Neural progenitor cell (in vitro differentiated cells): ENCODE measurements around the gene SCCPDH. TPM values are rescaled to one million over a fixed set of nuclear protein-coding genes. Genes with fewer than 3 reads are reported as not detected.
"Not testable (repeated sequence)": the region's sequence is repeated elsewhere in the genome, so short reads cannot be mapped to it uniquely, and the experiment has no call there.

Source experiments
- DNase-seq: peaks from one replicate; pipeline ENCODE4 v3.0.0-alpha.2; 2016; ENCODE audit warnings: low spot score
- H2AFZ ChIP-seq: fragments of 200-600 bp; sonication (generic); replicated peaks from 2 replicates; pipeline ENCODE4 v1.6.1; 2016; ENCODE audit warnings: antibody characterized with exemption
- H3F3A ChIP-seq: fragments of 200-600 bp; sonication (generic); 2 replicates; pipeline ENCODE4 v1.6.1; 2016; ENCODE audit warnings: antibody characterized with exemption, low read depth
- H3K27ac ChIP-seq: fragments of 200-600 bp; sonication (generic); 2 replicates; pipeline ENCODE4 v1.5.1; 2016; ENCODE audit warnings: mild to moderate bottlenecking
- H3K27me3 ChIP-seq: fragments of 200-600 bp; sonication (generic); 2 replicates; pipeline ENCODE4 v1.6.1; 2016; ENCODE audit warnings: mild to moderate bottlenecking, moderate library complexity
- H3K36me3 ChIP-seq: fragments of 200-600 bp; sonication (generic); 2 replicates; pipeline ENCODE4 v1.5.1; 2016
- H3K4me1 ChIP-seq: fragments of 200-600 bp; sonication (generic); 2 replicates; pipeline ENCODE4 v1.6.1; 2016; ENCODE audit warnings: mixed run types
- H3K4me2 ChIP-seq: fragments of 200-600 bp; sonication (generic); 2 replicates; pipeline ENCODE4 v1.6.1; 2016
- H3K4me3 ChIP-seq: fragments of 200-600 bp; sonication (generic); 2 replicates; pipeline ENCODE4 v1.5.1; 2016
- H3K79me2 ChIP-seq: fragments of 200-600 bp; sonication (generic); 2 replicates; pipeline ENCODE4 v1.6.1; 2016; ENCODE audit warnings: low read depth
- H3K9ac ChIP-seq: fragments of 200-600 bp; sonication (generic); 2 replicates; pipeline ENCODE4 v1.6.1; 2016
- H3K9me3 ChIP-seq: fragments of 200-600 bp; sonication (generic); 2 replicates; pipeline ENCODE4 v1.5.1; 2016; ENCODE audit warnings: low read depth
- H4K20me1 ChIP-seq: fragments of 200-600 bp; sonication (generic); 2 replicates; pipeline ENCODE4 v1.6.1; 2016; ENCODE audit warnings: low read depth
- H3K27ac Mint-ChIP-seq: 3 replicates; pipeline ENCODE4 v1.8.0; 2021; ENCODE audit warnings: mixed read lengths
- H3K27me3 Mint-ChIP-seq: 2 replicates; pipeline ENCODE4 v1.8.0; 2022; ENCODE audit warnings: low read depth, mild to moderate bottlenecking, inconsistent platforms, moderate library complexity, mixed read lengths; ENCODE audit not compliant: insufficient read depth
- H3K36me3 Mint-ChIP-seq: 3 replicates; pipeline ENCODE4 v1.8.0; 2021; ENCODE audit warnings: mixed read lengths
- H3K4me1 Mint-ChIP-seq: 3 replicates; pipeline ENCODE4 v1.8.0; 2021; ENCODE audit warnings: mixed read lengths
- H3K4me3 Mint-ChIP-seq: 3 replicates; pipeline ENCODE4 v1.8.0; 2021; ENCODE audit warnings: mild to moderate bottlenecking, moderate library complexity, mixed read lengths
- H3K9me3 Mint-ChIP-seq: 3 replicates; pipeline ENCODE4 v1.8.0; 2020; ENCODE audit warnings: mixed read lengths
- CTCF ChIP-seq: fragments of 200-600 bp; sonication (generic); IDR thresholded peaks from 2 replicates; pipeline ENCODE4 v1.5.1; 2017; ENCODE audit warnings: antibody characterized with exemption, mild to moderate bottlenecking
- EZH2 ChIP-seq: fragments of 200-600 bp; sonication (generic); IDR thresholded peaks from 2 replicates; pipeline ENCODE4 v1.6.1; 2017; ENCODE audit warnings: antibody characterized with exemption, mild to moderate bottlenecking, moderate library complexity
- EZH2phosphoT487 ChIP-seq: fragments of 200-600 bp; sonication (generic); IDR thresholded peaks from 2 replicates; pipeline ENCODE4 v1.6.1; 2017; ENCODE audit warnings: antibody characterized with exemption
- total RNA-seq: library from RNA; depleted of rRNA; stranded (reverse); fragments of >200 nt; gene quantifications from 2 replicates; pipeline ENCODE4 v1.2.3, GENCODE V29; 2015; ENCODE audit warnings: low replicate concordance

Gene SCCPDH
- total RNA-seq, 1 donor from 2014 or later = 56.3 TPM

GRCh38 chr1:246689409-246690008 lies 34.7 kb upstream of the SCCPDH start:
- no peak overlapping the region for H3K9ac ChIP-seq

GRCh38 chr1:246690100-246690499 lies 34.1 kb upstream of the SCCPDH start:
- Histone ChIP-seq H3K79me2 (no peaks in the 10 kb centered on the region), H2AFZ (peak overlapping the region; percentile 23), H3K4me2 (no peak overlapping the region), H3F3A (no peaks in the 10 kb centered on the region), H3K27ac (no peak overlapping the region), H3K27me3 (no peaks in the 10 kb centered on the region), H3K9ac (no peak overlapping the region), H3K4me3 (no peak overlapping the region), H3K4me1 (no peaks in the 10 kb centered on the region), H3K36me3 (no peaks in the 10 kb centered on the region), H4K20me1 (no peaks in the 10 kb centered on the region), H3K9me3 (no peaks in the 10 kb centered on the region)
- Mint-ChIP-seq H3K4me1 (peaks cover 7% of the 10 kb centered on the region), H3K27ac (peak overlapping the region; percentile 75), H3K36me3 (no peaks in the 10 kb centered on the region), H3K4me3 (no peak overlapping the region), H3K27me3 (peaks cover 11% of the 10 kb centered on the region), H3K9me3 (peaks cover 24% of the 10 kb centered on the region)
- DNase-seq = no peak
- TF ChIP-seq CTCF (no peak), EZH2 (no peak), EZH2phosphoT487 (no peak)

More at GRCh38 chr1:246689409-246690008, 34.7 kb upstream of the SCCPDH start:
- peak; percentile 82 for DNase-seq
- Histone ChIP-seq H2AFZ (peak overlapping the region; percentile 23), H3K36me3 (no peaks in the 10 kb centered on the region), H3K79me2 (no peaks in the 10 kb centered on the region), H3K4me2 (peak overlapping the region; percentile 37), H3F3A (no peaks in the 10 kb centered on the region), H3K27ac (no peak overlapping the region), H3K9me3 (no peaks in the 10 kb centered on the region), H3K4me1 (no peaks in the 10 kb centered on the region), H4K20me1 (no peaks in the 10 kb centered on the region), H3K4me3 (peak overlapping the region; percentile 12), H3K27me3 (no peaks in the 10 kb centered on the region)
- Mint-ChIP-seq H3K36me3 (no peaks in the 10 kb centered on the region), H3K27me3 (peaks cover 13% of the 10 kb centered on the region), H3K27ac (no peak overlapping the region), H3K4me1 (peaks cover 7% of the 10 kb centered on the region), H3K9me3 (peaks cover 20% of the 10 kb centered on the region), H3K4me3 (no peak overlapping the region)
- TF ChIP-seq CTCF = peak; percentile 88
- no peak for TF ChIP-seq EZH2
- no peak for TF ChIP-seq EZH2phosphoT487

GRCh38 chr1:246691622-246692495 lies 32.4 kb upstream of the SCCPDH start:
- Histone ChIP-seq H2AFZ (no peak overlapping the region), H3K9me3 (no peaks in the 10 kb centered on the region), H3K36me3 (no peaks in the 10 kb centered on the region), H3K79me2 (no peaks in the 10 kb centered on the region), H3K9ac (no peak overlapping the region), H3F3A (no peaks in the 10 kb centered on the region), H3K4me2 (no peak overlapping the region), H3K27ac (no peak overlapping the region), H3K4me3 (no peak overlapping the region), H3K27me3 (no peaks in the 10 kb centered on the region), H4K20me1 (no peaks in the 10 kb centered on the region), H3K4me1 (no peaks in the 10 kb centered on the region)
- Mint-ChIP-seq H3K9me3 (peaks cover 26% of the 10 kb centered on the region), H3K27me3 (peaks cover 13% of the 10 kb centered on the region), H3K4me1 (peaks cover 7% of the 10 kb centered on the region), H3K27ac (peak overlapping the region; percentile 86), H3K36me3 (no peaks in the 10 kb centered on the region), H3K4me3 (no peak overlapping the region)
- TF ChIP-seq EZH2 (no peak), EZH2phosphoT487 (no peak), CTCF (no peak)
- peak; percentile 14 for DNase-seq

- not testable (repeated sequence) for H3K79me2 ChIP-seq, H3K9me3 ChIP-seq, H3K36me3 ChIP-seq, H3F3A ChIP-seq, H3K4me1 ChIP-seq, DNase-seq, H3K4me3 Mint-ChIP-seq, H3K9ac ChIP-seq, H3K27ac Mint-ChIP-seq, H4K20me1 ChIP-seq, H3K27me3 ChIP-seq, H2AFZ ChIP-seq, H3K4me3 ChIP-seq, H3K36me3 Mint-ChIP-seq, H3K4me1 Mint-ChIP-seq, H3K4me2 ChIP-seq, H3K27ac ChIP-seq
- Mint-ChIP-seq H3K9me3 (peaks cover 28% of the 10 kb centered on the region), H3K27me3 (peaks cover 13% of the 10 kb centered on the region)
These were observed 29.9 kb upstream of the SCCPDH start for GRCh38 chr1:246694213-246694895.
